ENCODE data around the gene DUSP16.

- TF ChIP-seq, protein P1, sequence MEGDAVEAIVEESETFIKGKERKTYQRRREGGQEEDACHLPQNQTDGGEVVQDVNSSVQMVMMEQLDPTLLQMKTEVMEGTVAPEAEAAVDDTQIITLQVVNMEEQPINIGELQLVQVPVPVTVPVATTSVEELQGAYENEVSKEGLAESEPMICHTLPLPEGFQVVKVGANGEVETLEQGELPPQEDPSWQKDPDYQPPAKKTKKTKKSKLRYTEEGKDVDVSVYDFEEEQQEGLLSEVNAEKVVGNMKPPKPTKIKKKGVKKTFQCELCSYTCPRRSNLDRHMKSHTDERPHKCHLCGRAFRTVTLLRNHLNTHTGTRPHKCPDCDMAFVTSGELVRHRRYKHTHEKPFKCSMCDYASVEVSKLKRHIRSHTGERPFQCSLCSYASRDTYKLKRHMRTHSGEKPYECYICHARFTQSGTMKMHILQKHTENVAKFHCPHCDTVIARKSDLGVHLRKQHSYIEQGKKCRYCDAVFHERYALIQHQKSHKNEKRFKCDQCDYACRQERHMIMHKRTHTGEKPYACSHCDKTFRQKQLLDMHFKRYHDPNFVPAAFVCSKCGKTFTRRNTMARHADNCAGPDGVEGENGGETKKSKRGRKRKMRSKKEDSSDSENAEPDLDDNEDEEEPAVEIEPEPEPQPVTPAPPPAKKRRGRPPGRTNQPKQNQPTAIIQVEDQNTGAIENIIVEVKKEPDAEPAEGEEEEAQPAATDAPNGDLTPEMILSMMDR (IDR thresholded peaks at IDR 0.05; ENCODE audit: insufficient read depth, low read length) = no peak
- TF ChIP-seq, protein P2, sequence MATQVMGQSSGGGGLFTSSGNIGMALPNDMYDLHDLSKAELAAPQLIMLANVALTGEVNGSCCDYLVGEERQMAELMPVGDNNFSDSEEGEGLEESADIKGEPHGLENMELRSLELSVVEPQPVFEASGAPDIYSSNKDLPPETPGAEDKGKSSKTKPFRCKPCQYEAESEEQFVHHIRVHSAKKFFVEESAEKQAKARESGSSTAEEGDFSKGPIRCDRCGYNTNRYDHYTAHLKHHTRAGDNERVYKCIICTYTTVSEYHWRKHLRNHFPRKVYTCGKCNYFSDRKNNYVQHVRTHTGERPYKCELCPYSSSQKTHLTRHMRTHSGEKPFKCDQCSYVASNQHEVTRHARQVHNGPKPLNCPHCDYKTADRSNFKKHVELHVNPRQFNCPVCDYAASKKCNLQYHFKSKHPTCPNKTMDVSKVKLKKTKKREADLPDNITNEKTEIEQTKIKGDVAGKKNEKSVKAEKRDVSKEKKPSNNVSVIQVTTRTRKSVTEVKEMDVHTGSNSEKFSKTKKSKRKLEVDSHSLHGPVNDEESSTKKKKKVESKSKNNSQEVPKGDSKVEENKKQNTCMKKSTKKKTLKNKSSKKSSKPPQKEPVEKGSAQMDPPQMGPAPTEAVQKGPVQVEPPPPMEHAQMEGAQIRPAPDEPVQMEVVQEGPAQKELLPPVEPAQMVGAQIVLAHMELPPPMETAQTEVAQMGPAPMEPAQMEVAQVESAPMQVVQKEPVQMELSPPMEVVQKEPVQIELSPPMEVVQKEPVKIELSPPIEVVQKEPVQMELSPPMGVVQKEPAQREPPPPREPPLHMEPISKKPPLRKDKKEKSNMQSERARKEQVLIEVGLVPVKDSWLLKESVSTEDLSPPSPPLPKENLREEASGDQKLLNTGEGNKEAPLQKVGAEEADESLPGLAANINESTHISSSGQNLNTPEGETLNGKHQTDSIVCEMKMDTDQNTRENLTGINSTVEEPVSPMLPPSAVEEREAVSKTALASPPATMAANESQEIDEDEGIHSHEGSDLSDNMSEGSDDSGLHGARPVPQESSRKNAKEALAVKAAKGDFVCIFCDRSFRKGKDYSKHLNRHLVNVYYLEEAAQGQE (IDR thresholded peaks at IDR 0.05; ENCODE audit: insufficient replicate concordance, low read depth) = no peak
- no peak for TF ChIP-seq SPI1 (IDR thresholded peaks at IDR 0.05; ENCODE audit: borderline replicate concordance, low read depth)
Observed at GRCh38 chr12:12577786-12578185, 15.1 kb upstream of the DUSP16 start.
